Hepatic stellate cell (primary cell): ENCODE data around the gene TPRX1.
A peak's percentile ranks its signal among the peaks of the same experiment; 100 is the strongest.
"Not testable (repeated sequence)": the region's sequence is repeated elsewhere in the genome, so short reads cannot be mapped to it uniquely, and the experiment has no call there.

Experiments used
- DNase-seq: peaks from one replicate; pipeline ENCODE4 v3.0.0; 2011; ENCODE audit warnings: low spot score

The TPRX1 gene, protein sequence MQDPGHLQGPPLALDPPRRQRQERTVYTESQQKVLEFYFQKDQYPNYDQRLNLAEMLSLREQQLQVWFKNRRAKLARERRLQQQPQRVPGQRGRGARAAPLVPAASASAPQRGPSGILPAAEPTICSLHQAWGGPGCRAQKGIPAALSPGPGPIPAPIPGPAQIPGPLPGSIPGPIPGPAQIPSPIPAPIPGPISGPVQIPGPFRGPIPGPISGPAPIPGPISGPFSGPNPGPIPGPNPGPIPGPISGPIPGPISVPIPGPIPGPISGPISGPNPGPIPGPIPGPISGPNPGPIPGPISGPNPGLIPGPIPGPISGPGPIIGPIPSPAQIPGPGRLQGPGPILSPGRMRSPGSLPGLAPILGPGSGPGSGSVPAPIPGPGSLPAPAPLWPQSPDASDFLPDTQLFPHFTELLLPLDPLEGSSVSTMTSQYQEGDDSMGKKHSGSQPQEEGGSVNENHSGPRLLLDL

DNA sequence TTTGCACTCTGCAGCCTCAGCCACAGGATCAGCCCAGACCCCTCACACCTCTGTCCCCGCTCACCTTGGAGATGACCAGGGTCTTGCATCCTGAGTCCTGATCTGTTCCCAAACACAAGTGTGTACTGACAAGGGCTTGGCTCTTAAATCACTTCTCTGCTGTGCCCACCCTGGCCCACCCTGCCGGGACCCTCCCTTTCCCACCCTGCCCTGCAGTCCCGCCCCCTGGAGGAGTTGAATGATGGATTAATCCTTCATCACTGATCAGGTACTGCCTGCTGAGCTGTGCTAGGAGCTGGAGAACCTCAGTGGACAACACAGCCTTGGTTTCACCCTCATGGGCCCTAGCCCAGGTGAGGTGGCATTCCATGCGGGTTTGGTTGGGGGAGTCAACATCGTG is at the start of gene TPRX1:
TSS of gene TPRX1 (minus strand) at position 101 of the 400 bp plus-strand sequence. CDS start at position 89, 12 bp downstream.
- not testable (repeated sequence) for DNase-seq

DNA sequence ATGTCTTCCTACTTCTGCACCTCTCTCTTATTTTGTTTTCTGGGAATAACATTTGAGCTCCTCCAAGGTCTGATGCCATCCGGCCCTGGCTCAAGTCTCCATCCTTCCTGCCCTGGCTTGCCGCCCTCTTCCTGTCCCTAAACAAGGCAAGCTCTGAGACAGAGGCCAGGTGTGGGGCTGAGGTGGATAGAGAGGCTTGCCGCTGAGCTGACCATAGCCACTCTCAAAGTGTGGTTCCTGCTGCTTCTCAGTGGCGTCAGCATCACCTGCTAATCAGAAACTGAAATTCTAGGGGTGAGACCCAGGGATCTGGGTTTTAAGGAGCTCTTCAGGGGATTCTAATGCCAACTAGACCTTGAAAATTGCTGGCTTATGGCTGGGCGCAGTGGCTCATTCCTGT is 48.7 kb upstream of the TPRX1 start:
- DNase-seq = no peak

DNA sequence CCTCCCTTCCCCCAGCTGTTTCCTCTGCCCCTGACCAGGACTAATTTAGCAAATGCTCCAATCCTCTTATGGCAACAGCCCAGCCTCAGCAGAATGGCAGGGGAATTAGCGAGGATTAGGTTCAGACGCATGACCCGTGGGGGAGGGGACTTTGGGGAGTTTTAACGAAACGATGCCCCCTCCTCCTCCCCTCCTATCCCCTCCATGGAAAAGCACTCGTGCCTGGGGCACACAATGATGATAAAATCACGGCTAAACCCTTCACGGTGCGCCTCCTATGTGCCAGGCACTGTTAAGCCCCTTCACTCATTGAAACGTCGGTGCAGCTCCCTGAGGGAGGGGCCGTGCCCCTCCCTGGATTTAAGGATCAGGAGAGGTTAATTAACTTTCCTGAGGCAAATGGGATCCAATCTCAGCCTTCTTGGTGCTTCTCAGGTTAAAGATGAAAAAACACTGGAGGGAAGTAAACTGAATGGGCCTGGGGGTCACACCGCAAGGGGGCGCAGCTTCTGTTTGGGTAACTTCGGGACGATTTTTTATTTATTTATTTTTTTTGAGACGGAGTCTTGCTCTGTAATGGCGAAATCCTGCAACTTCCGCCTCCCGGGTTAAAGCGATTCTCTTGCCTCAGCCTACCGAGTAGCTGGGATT is 44.6 kb upstream of the TPRX1 start:
- DNase-seq = no peak

DNA sequence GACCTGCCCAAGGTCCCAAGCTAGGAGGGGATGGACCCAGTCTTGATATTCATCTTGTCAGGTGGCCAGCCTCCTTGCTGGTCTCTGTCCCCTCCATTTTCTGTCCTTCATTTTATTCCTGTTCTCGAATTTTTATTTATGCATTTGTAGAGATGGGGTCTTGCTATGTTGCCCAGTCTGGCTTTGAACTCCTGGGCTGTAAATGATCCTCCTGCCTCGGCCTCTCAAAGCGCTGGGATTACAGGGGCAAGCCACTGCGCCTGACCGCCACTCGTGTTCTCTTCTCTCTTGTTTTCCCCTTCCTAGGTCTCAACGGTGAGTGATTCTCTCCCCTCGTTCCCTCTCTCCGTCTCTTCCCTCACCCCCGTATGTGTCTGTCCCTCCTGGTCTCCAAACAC is 44.1 kb upstream of the TPRX1 start:
- DNase-seq = no peak

DNA sequence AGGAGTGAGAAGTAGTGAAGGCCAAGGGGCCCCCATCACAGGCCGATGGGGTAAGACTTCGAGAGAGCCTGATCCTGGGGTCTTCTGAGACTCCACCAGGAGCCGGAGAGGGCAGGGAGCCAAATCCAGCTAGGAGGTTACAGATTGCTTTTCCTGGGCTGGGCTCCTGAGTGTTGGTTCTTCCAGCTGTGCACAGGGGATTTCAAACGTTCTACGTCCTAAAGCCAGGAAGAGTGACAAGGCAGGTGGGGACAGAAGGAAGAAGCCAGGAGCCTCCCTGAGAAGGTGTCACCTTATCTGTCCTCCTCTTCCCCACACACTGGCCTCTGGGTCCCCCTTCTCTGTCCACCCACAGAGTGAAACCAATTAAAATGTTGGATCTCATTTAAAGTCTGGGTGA is 38.6 kb upstream of the TPRX1 start:
- DNase-seq = no peak

DNA sequence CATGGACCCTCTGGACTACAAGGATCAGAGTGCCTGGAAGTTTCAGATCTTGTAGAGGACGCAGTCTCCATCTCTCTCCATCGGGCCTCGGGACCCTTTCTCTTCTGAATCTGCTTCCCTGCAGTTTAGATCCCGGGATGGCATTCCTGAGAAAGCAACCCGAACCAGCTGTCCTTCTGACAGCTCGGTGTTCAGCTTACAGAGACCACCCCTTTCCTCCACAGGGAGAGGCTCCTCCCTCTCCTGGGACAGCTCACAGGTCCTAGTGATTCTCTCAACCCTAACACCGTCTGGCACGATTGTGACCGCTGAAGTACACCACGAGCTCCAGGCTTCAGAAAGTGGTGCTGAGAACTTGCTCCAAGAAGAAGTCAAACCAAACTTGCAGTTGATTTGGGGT is 35.6 kb upstream of the TPRX1 start:
- DNase-seq = no peak

DNA sequence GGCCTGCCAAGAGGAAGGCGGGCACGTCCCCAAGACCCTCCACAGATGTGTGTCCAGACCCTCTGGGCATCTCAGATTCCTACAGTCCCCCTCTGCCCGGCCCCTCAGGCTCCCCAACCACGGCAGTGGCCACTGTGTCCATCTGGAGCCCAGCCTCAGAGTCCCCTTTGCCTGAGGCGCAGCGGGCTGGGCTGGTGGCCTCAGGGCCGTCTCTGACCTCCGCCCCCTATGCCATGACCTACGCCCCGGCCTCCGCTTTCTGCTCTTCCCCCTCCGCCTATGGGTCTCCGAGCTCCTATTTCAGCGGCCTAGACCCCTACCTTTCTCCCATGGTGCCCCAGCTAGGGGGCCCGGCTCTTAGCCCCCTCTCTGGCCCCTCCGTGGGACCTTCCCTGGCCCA is 35.1 kb upstream of the TPRX1 start:
- DNase-seq = no peak

DNA sequence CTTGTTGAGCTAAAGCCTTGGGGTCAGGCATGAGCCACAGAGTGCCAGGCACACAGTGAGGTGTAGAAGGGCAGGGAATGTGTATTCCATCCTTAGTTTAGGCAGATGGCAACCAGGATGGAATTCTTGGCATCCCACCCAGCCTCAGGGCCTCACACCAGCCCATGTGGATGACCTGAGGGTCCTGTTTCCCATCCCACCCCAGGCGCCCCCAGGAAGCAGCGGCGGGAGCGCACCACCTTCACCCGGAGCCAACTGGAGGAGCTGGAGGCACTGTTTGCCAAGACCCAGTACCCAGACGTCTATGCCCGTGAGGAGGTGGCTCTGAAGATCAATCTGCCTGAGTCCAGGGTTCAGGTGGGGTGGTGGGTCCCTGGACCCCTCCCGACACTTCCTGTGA is 31.7 kb upstream of the TPRX1 start:
- DNase-seq = no peak

DNA sequence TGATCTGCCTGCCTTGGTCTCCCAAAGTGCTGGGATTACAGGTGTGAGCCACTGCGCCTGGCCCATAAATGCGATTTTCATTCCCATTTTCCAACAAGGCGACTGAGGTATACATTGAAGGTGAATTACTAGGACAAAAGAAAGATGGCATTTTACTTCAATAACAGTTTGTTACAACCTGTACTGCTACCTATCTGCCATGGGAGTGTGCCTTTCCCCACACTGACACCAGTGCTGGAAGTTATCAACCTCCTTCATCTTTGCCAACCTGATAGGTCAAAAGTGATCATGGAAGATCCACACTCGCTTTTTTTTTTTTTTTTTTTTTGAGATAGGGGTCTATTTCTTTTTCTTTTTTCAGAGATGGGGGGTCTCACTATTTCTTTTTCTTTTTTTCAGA is 28.4 kb upstream of the TPRX1 start:
- no peak for DNase-seq

DNA sequence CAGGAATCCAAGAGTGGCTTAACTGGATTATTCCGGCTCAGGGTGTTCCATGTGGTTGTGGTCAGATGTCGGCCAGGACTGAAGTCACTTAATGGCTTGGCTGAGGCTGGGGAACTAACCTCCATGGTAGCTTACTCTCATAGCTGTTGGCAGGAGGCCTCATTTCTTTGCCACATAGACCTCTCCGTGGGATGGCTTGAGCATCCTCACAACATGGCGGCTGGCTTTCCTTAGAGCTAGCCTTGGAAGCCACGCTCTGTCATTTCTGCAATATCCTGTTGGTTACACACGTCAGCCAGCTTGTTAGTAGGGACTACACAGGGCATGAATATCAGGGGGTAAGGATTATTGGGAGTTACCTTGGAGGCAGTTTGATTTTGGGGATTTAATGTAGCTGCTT is 22.4 kb upstream of the TPRX1 start:
- no peak for DNase-seq

DNA sequence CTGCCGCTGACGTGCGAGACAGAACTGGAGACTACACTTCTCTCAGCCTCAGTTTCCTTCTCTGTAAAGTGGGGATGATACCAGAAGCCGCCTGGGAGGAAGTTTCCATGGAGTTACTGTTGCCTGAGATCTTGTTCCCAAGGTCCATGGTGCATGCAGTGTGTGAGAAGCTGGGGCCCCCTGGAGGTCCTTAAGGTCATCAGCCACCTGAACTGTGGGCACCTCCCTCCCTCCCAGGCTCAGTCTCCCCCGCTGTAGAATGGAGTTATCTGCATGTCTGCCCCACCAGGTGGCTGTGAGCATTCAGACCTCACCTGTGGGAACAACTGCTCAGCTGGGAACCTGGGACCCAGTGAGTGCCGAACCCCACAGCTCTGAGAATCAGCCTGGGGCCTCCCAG is 20.0 kb upstream of the TPRX1 start:
- no peak for DNase-seq

DNA sequence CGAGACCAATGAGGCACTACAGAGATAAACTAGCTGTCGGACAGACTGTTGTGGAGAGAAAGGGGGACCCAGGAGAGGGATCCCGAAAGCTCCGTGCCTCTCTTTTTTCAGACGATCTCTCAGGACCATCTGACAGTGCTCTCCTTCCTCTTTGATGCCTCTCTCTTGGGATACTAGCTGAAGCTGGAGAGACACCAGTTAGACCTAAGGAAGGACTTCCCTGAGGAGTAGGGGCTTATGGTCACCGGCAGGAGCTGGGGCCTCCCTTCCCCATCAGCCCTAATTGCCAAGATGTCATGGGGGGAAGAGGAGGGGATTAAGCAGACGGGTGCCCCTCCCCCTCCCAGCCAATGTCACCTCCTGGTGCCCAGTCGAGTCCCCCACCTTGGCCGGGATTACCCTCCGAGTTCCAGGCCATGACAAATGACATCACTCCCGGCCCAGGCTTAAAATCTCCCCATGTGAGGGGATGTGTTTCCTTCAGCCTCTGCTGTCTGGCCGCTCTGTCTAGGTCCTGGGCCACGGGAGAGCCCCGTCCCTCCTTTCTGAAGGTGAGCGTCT is 17.2 kb upstream of the TPRX1 start, which contains the start of gene CRX:
TSS of gene CRX (plus strand) at position 478 of the 561 bp plus-strand sequence. CDS start 12,507 bp downstream, outside the sequence.
- no peak for DNase-seq

DNA sequence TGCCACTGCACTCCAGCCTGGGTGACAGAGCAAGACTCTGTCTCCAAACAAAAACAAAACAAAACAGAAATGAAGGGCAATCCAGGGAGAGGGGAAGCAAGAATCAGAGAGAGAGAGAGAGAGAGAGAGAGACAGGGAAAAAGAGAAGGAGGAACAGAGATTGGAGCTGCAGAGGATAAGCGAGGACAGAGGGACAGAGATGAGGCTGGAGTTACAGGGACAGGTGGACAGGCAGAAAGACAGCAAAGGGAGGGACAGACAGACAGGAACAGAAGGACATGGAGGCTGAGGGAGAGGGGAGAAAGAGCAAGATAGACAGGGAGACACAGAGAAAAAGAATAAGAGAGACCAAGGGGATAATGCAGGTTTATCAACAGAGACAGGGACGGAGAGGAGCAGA is 16.1 kb upstream of the TPRX1 start:
- no peak for DNase-seq

DNA sequence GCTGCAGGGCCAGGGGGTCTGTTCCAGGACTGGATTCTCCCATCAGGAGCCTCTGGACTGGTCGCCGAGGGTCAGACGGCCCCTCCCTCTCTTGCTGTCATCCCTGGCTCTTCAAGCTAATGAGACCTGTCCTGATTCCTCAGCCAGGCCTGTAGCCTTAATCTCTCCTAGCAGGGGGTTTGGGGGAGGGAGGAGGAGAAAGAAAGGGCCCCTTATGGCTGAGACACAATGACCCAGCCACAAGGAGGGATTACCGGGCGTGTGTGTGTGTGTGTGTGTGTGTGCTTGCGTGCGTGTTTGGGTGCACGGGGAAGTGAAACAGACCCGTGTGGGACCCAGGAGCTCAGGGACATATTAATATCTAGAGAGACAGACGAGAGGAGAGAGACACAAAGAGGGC is 15.5 kb upstream of the TPRX1 start:
- DNase-seq = no peak

DNA sequence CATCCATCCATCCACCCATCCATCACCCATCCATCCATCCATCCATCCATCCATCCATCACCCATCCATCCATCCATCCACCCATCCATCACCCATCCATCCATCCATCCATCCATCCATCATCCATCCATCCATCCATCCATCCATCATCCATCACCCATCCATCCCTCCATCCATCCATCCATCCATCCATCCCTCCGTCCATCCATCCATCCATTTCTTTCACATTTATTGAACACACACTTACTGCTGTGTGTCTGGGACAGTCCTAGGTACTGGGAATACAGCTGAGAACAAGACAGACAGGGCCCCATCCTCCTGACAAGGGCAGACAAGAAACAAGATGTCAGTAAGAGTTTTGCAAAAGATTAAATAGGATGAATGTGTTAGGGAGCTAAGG is 13.9 kb upstream of the TPRX1 start:
- DNase-seq = not testable (repeated sequence)

DNA sequence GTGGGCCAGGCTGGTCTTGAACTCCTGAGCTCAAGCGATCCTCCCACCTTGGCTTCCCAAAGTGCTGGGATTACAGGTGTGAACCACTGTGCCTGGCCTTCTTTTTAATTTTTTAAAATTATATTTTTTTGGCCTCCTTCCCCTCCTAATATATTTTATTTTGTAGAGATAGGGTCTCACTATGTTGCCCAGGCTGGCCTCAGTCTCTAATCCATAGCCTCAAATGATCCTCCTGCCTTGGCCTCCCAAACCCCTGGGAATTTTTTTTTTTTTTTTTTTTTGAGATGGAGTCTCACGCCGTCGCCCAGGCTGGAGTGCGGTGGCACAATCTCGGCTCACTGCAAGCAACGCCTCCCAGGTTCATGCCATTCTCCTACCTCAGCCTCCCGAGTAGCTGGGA is 11.9 kb upstream of the TPRX1 start:
- not testable (repeated sequence) for DNase-seq

DNA sequence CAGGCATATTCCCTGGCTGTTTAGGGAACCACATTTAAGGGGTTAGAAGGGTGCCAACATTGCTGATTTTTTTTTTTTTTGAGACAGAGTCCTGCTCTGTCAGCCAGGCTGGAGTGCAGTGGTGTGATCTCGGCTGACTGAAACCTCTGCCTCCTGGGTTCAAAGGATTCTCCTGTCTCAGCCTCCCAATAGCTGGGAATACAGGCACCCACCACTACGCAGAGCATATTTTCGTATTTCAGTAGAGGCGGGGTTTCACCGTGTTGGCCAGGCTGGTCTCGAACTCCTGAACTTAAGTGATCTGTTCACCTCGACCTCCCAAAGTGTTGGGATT is 9.6 kb upstream of the TPRX1 start:
- DNase-seq = no peak

DNA sequence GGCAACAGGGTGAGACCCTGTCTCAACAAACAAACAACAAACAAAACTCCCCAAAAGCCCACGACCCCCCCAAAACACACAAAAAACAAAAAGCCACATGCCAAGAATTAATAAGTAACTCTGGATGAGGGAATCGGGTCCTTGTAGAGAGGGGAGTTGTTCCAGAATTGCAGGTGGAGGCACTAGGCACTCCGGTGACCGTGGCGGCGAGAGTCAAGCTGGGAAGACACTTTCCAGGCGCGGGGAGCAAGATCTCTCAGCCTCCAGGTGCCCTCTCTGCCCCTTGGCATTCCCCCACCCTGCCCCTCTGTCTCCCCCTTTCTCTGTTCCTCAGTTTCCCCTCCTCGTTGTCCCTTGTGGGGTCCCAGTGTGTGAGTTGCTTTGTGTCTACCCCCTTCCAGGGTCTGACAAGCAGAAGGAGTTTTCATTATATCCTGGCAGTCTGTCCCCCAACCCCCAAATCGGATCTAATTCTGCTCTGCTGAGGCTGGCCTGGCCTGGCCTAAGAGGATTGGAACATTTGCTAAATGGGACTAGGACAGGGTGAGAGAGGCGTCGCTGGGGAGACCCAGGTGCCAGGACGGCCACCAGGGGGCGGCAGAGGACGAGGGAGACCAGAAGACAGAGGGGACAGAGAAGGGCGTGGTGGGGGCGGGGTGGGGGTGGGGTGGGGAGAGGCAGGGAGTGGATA is 9.1 kb upstream of the TPRX1 start:
- DNase-seq = peak; percentile 57

DNA sequence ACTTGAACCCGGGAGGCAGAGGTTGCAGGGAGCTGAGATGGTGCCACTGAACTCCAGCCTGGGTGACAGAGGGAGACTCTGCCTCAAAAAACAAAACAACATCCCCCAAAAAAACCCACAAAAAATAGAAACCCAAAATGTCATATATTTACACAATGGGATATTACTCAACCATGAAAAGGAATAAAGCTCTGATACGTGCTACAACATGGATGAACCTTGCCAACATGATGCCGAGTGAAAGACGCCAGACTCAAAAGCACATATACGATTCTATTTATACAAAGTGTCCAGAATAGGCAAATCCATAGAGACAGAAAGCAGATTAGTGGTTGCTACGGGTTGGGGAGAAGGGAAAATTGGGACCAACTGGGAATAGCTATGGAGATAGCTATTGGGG is 2.1 kb upstream of the TPRX1 start:
- DNase-seq = no peak

DNA sequence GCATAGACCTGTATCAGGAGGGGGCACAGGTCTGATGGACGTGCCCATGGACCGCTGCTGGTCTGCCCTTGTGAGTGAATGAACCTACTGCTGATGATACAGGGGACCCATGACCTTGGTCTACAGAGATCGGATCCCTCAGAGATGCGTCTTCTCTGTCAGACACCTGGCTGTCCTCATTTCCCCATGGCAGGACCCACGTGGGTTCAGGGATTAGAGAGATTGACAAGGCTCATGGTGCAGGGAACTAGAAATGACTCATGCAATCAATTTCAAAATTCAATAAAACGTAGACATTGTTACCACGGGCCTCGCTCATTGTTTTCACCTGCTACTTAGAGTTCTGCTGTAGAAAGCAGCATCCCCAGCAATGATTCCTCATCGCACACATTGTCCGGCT is 962 bp upstream of the TPRX1 start:
- no peak for DNase-seq

DNA sequence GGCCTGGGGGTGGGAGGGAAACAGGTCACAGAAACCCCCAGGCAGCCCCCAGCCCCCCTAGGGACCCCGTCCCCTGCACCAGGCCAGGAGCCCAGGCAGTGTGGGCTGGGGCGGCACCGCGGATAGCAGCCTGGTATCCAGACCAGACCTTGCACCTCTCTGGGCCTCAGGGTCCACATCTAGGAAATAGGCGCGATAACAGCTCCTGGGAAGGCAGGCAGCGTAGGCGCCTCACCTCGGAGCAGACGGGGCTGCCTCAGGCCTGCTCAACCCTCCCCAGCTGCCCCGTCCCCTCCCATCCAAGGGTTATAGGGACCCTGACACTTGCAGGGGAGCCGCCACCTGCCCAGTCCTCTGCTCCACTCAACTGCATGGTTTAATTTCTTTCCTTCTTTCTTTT is 680 bp downstream of the TPRX1 start:
- DNase-seq = not testable (repeated sequence)

DNA sequence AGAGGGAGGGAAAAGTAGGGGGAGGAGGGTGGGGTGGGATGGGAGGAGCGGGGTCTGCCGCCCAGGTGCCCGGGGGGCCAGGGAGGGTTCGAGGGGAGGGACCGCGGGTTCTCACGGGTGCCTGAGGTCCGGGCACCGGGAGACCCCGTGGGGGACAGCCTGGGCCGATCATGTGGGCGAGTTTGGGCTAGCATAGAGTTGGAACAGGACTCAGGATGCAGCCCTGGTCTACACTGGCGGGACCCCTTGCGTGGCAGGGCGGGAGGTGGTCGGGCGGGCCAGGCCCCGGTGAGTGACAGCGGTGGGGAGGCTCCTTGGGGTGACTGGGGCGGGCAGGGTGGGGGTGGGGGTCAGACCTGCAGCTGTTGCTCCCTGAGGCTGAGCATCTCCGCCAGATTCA is 1.2 kb downstream of the TPRX1 start:
- not testable (repeated sequence) for DNase-seq
